Lung (tissue), 12 donors: ENCODE measurements around the gene SUSD5. TPM values are rescaled to one million over a fixed set of nuclear protein-coding genes. Genes with fewer than 3 reads are reported as not detected.

Source experiments
- ATAC-seq: fragments of 200-7000 bp; cut with Tn5 transposase; one replicate; pipeline ENCODE4 v1.9.1; 2020; ENCODE audit warnings: moderate number of reproducible peaks; ENCODE audit not compliant: insufficient read depth, low FRiP score
- DNase-seq, 3 donors: peaks; one replicate each; pipeline ENCODE4 v3.0.0-alpha.2; 2013 to 2017
- H3K27ac ChIP-seq, 2 donors: one replicate each; pipeline ENCODE4 v1.5.1; 2013; ENCODE audit warnings: mild to moderate bottlenecking in 2 of 2, moderate library complexity in 2 of 2, control low read depth in 1 of 2, inconsistent platforms in 1 of 2, low read depth in 1 of 2, low read length in 1 of 2
- H3K27me3 ChIP-seq, 3 donors: one replicate each; pipeline ENCODE4 v1.5.1; 2013; ENCODE audit warnings: low read length in 2 of 3; ENCODE audit not compliant: control insufficient read depth in 3 of 3, insufficient read depth in 3 of 3
- H3K36me3 ChIP-seq, 4 donors: one replicate each; pipeline ENCODE4 v1.5.1; 2013; ENCODE audit warnings: low read length in 4 of 4, mild to moderate bottlenecking in 1 of 4, moderate library complexity in 1 of 4; ENCODE audit not compliant: control insufficient read depth in 4 of 4, insufficient read depth in 4 of 4
- H3K4me1 ChIP-seq, 5 donors: one replicate each; pipeline ENCODE4 v1.5.1; 2013; ENCODE audit warnings: low read length in 5 of 5, mild to moderate bottlenecking in 2 of 5, moderate library complexity in 1 of 5; ENCODE audit not compliant: control insufficient read depth in 5 of 5, insufficient read depth in 5 of 5
- H3K4me3 ChIP-seq: one replicate; pipeline ENCODE4 v1.5.1; 2013; ENCODE audit warnings: mild to moderate bottlenecking, control low read depth, moderate library complexity
- H3K9ac ChIP-seq, 2 donors: one replicate each; pipeline ENCODE4 v1.5.1; 2013; ENCODE audit warnings: low read length in 2 of 2, control low read depth in 1 of 2; ENCODE audit not compliant: insufficient read depth in 1 of 2
- H3K9me3 ChIP-seq, 4 donors: one replicate each; pipeline ENCODE4 v1.5.1; 2013; ENCODE audit warnings: low read length in 3 of 4, mild to moderate bottlenecking in 1 of 4, moderate library complexity in 1 of 4; ENCODE audit not compliant: control insufficient read depth in 4 of 4, insufficient read depth in 3 of 4
- WGBS, 2 donors: extraction: QIAGEN DNeasy Blood & Tissue Kit; methylation state at CpG; one replicate each; pipeline ENCODE4 v1.1.7; 2013; 5-methylcytosine and 5-hydroxymethylcytosine counted together
- polyA plus RNA-seq, 2 donors: library from polyadenylated mRNA; stranded (reverse); fragments of 200-250 nt; gene quantifications; one replicate each; pipeline ENCODE4 v1.2.1, GENCODE V29; 2013
- total RNA-seq, 2 donors: library from RNA; depleted of rRNA in 1 of 2; stranded (reverse); fragments of >200 nt in 1 of 2; gene quantifications; one replicate each; pipeline ENCODE4 v1.2.1, GENCODE V29; 2014 to 2021
- TF ChIP-seq, protein P1 (sequence below): IDR thresholded peaks from 2 replicates; pipeline ENCODE4 v1.5.1; 2012; ENCODE audit warnings: mild to moderate bottlenecking; ENCODE audit errors: control extremely low read depth, extremely low read depth
- donor health status: control.
- donor health status: control.
- donor health status: Bipolar disorder and iron deficiency.
- donor health status: healthy.
- donor health status: DM: yes; HTN: yes; CAD: no.

SUSD5 gene
- total and polyA plus RNA-seq, 4 donors = 0.17 to 2.9 (median 1.0) TPM

DNA sequence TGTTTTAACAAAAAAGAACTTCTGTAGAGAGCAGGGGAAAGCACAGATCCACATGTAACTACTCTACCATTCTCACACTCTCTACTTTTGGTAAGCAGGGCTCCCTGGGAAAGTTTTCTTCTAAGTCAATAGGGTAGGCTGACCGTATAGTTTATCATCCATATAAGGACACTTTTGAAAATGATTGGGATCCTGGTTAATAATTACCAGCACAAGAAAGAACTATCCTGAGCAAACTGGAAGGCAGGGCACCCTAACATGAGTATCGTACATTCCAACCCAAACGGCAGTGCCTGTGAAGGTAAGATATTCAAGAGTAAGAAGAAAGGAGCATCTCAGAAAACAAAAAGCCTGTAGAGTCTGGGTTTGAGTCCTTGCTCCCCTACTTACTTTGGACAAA lies 22.1 kb downstream of the SUSD5 start:
- ATAC-seq (no peak), DNase-seq (no peak)
- Histone ChIP-seq H3K27ac (no peak overlapping the region), H3K4me3 (no peak overlapping the region), H3K4me1 (no peaks in the 10 kb centered on the region), H3K27me3 (no peaks in the 10 kb centered on the region), H3K9ac (no peak overlapping the region), H3K9me3 (no peaks in the 10 kb centered on the region), H3K36me3 (no peaks in the 10 kb centered on the region)
- WGBS, 2 donors = 65 to 82% methylated on average over 3 of the region's 3 CpGs
- TF ChIP-seq, protein P1, sequence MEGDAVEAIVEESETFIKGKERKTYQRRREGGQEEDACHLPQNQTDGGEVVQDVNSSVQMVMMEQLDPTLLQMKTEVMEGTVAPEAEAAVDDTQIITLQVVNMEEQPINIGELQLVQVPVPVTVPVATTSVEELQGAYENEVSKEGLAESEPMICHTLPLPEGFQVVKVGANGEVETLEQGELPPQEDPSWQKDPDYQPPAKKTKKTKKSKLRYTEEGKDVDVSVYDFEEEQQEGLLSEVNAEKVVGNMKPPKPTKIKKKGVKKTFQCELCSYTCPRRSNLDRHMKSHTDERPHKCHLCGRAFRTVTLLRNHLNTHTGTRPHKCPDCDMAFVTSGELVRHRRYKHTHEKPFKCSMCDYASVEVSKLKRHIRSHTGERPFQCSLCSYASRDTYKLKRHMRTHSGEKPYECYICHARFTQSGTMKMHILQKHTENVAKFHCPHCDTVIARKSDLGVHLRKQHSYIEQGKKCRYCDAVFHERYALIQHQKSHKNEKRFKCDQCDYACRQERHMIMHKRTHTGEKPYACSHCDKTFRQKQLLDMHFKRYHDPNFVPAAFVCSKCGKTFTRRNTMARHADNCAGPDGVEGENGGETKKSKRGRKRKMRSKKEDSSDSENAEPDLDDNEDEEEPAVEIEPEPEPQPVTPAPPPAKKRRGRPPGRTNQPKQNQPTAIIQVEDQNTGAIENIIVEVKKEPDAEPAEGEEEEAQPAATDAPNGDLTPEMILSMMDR = no peak

DNA sequence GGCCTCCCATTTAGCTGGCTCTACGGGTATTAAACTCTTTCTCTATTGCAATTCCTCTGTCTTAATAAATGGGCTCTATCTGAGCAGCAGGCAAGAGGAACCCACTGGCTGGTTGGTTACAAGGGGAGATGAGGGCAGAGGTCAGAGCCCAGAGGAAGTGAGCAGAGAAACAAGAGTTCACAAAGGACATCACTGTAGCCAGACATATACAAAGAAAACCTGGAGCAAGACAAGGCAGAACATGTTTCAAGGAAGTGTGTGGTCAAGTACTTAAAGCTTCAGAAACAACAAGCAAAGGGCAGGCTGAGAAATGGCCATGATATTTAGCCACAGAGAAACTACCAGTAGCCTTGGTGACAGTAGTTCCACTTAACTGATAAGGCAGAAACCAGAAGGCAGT lies 24.3 kb downstream of the SUSD5 start:
- Histone ChIP-seq H3K36me3 (no peaks in the 10 kb centered on the region), H3K27me3 (no peaks in the 10 kb centered on the region), H3K4me3 (no peak overlapping the region), H3K27ac (no peak overlapping the region), H3K4me1 (no peaks in the 10 kb centered on the region), H3K9ac (no peak overlapping the region), H3K9me3 (no peaks in the 10 kb centered on the region)
- TF ChIP-seq, protein P1 = no peak
- 80 to 87% methylated on average over 1 of the region's 1 CpG for WGBS, 2 donors
- DNase-seq = no peak
- no peak for ATAC-seq

DNA sequence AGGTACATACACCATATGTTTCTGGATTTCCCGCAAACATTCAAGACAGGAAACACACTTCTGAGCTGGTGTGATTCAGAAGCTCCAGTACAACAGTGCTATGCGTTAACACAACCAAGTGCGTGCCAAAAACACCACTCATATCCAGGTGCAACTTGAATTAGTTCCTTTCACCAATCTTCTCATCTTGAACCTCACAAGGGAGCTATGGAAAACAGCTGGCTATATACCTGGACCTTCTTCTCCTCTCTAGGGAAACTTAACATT lies 31.3 kb downstream of the SUSD5 start:
- no peak for ATAC-seq
- Histone ChIP-seq H3K4me1 (no peaks in the 10 kb centered on the region), H3K9me3 (no peaks in the 10 kb centered on the region), H3K4me3 (no peak overlapping the region), H3K9ac (no peak overlapping the region), H3K27ac (no peak overlapping the region), H3K36me3 (no peaks in the 10 kb centered on the region), H3K27me3 (no peaks in the 10 kb centered on the region)
- 90 to 91% methylated on average over 3 of the region's 3 CpGs for WGBS, 2 donors
- TF ChIP-seq, protein P1 = no peak
- DNase-seq = no peak

DNA sequence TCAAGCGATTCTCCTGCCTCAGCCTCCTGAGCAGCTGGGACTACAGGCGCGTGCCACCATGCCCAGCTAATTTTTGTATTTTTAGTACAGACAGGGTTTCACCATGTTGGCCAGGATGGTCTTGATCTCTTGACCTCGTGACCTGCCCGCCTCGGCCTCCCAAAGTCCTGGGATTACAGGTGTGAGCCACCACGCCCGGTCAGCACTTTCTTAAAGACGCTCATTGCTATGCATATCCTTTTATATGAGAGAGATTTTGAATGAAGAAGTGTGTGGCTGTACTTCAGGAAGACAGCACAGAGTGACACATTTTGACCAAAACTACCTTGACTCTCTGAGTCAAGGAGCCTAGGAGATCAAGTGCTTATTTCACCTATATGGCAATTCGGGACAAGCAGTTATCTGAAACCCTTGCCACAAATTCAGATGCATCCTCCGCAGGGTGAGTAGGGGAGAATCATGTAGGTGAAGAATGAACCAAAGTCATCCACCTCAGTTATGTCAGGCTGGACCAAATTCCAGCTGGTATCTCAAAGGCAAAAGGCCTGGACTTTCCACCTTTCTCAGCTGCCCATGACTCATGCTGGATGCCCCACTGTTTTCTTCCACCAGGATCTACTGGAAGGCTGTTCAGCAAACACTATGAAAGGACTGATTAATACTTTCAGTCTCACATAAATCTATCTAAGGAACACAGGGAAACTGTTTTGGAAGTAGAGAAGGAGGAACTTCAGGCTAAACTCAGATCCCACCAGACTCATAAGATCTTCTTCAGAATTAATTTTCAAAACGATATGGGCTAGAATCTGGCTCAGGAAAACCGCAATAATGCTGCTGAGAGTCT lies 31.9 kb downstream of the SUSD5 start:
- 95 to 97% methylated on average over 13 of the region's 13 CpGs for WGBS, 2 donors

More for the DNA sequence above, 31.9 kb downstream of the SUSD5 start:
- no peaks in the 10 kb centered on the region for H3K27me3 ChIP-seq
- H3K36me3 ChIP-seq = no peaks in the 10 kb centered on the region
- H3K9ac ChIP-seq = no peak overlapping the region
- DNase-seq = no peak
- H3K4me3 ChIP-seq = no peak overlapping the region
- TF ChIP-seq, protein P1 = no peak
- H3K27ac ChIP-seq = no peak overlapping the region
- no peaks in the 10 kb centered on the region for H3K9me3 ChIP-seq
- H3K4me1 ChIP-seq = no peaks in the 10 kb centered on the region
- ATAC-seq = no peak
